HG03025 (cell line): ENCODE results near the gene APBB2.
"Not testable (repeated sequence)": the region's sequence is repeated elsewhere in the genome, so short reads cannot be mapped to it uniquely, and the experiment has no call there.

Experiments used
- ATAC-seq: cut with Tn5 transposase; IDR thresholded peaks from one replicate; pipeline ENCODE4 v1.9.1; 2021; ENCODE audit warnings: mild to moderate bottlenecking, moderate library complexity; ENCODE audit not compliant: unreplicated experiment, low FRiP score

Gene APBB2

GRCh38 chr4:41041551-41041950 lies 172.8 kb downstream of the APBB2 start:
- ATAC-seq: no peak

- ATAC-seq: no peak
Measured at GRCh38 chr4:41039317-41039716, 175.0 kb downstream of the APBB2 start.

GRCh38 chr4:41038304-41038703 lies 176.0 kb downstream of the APBB2 start:
- no peak for ATAC-seq

GRCh38 chr4:41029098-41029497 lies 185.2 kb downstream of the APBB2 start:
- ATAC-seq: no peak

GRCh38 chr4:41028392-41029076 lies 185.8 kb downstream of the APBB2 start:
- no peak for ATAC-seq

GRCh38 chr4:41026971-41027370 lies 187.4 kb downstream of the APBB2 start:
- ATAC-seq: no peak

GRCh38 chr4:41025824-41026223 lies 188.5 kb downstream of the APBB2 start:
- no peak for ATAC-seq

GRCh38 chr4:41024556-41025491 lies 189.5 kb downstream of the APBB2 start:
- no peak for ATAC-seq

- ATAC-seq: no peak
Measured at GRCh38 chr4:41022116-41022515, 192.2 kb downstream of the APBB2 start.

GRCh38 chr4:41015016-41015675 lies 199.2 kb downstream of the APBB2 start:
- no peak for ATAC-seq

GRCh38 chr4:41014158-41014557 lies 200.2 kb downstream of the APBB2 start:
- ATAC-seq: no peak

- no peak for ATAC-seq
Measured at GRCh38 chr4:41013746-41014145, 200.6 kb downstream of the APBB2 start.

GRCh38 chr4:41012911-41013310 lies 201.4 kb downstream of the APBB2 start:
- no peak for ATAC-seq

- ATAC-seq: no peak
Measured at GRCh38 chr4:41012293-41012692, 202.0 kb downstream of the APBB2 start.

- ATAC-seq: no peak
Measured at GRCh38 chr4:41009411-41009810, 204.9 kb downstream of the APBB2 start.

GRCh38 chr4:41006141-41006540 lies 208.2 kb downstream of the APBB2 start:
- ATAC-seq: no peak

GRCh38 chr4:41002309-41002708 lies 212.0 kb downstream of the APBB2 start:
- ATAC-seq: no peak

- no peak for ATAC-seq
Measured at GRCh38 chr4:41000356-41000755, 214.0 kb downstream of the APBB2 start.

GRCh38 chr4:40998675-40999358 lies 215.5 kb downstream of the APBB2 start:
- ATAC-seq: no peak

- no peak for ATAC-seq
Measured at GRCh38 chr4:40995850-40996249, 218.5 kb downstream of the APBB2 start.

GRCh38 chr4:40994321-40994720 lies 220.0 kb downstream of the APBB2 start:
- not testable (repeated sequence) for ATAC-seq
